Hematopoietic multipotent progenitor cell treated with erythropoietin and hydrocortisone succinate and interleukin-3 and kit ligand, for 8 days (in vitro differentiated cells): Measurements from ENCODE around the gene PMF1.

Experiments
- DNase-seq: peaks from one replicate; pipeline ENCODE4 v3.0.0-alpha.2; 2015

The PMF1 gene

GRCh38 chr1:156241311-156241811 lies 28.6 kb downstream of the PMF1 start:
- no peak for DNase-seq

- no peak for DNase-seq
Measured at GRCh38 chr1:156241926-156242325, 29.1 kb downstream of the PMF1 start, which contains the start of gene BGLAP. Gene BGLAP (plus strand): TSS chr1:156242184. CDS start chr1:156242232, 48 bp downstream.

DNA sequence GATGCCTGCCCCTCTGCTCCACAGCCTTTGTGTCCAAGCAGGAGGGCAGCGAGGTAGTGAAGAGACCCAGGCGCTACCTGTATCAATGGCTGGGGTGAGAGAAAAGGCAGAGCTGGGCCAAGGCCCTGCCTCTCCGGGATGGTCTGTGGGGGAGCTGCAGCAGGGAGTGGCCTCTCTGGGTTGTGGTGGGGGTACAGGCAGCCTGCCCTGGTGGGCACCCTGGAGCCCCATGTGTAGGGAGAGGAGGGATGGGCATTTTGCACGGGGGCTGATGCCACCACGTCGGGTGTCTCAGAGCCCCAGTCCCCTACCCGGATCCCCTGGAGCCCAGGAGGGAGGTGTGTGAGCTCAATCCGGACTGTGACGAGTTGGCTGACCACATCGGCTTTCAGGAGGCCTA lies 29.9 kb downstream of the PMF1 start:
- no peak for DNase-seq

DNA sequence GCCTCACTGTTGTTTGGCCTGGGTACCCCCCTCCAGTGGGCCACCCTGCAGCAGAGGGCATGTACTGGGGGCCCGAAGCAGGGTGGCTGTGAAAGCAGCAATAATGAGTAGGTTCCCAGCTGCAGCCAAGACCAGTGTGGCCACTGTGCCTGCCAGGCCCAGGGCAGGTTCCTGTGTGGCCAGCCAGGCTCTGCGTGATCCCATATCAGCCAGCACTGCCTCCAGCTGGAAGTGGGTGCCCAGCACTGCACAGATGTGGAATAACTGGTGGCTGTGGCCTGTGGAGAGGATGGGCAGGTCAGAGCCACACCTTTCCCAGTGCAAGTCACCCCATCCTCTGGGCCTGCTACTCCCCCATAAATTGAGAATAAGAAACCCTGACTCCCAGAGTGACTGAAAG lies 31.3 kb downstream of the PMF1 start:
- DNase-seq = no peak

DNA sequence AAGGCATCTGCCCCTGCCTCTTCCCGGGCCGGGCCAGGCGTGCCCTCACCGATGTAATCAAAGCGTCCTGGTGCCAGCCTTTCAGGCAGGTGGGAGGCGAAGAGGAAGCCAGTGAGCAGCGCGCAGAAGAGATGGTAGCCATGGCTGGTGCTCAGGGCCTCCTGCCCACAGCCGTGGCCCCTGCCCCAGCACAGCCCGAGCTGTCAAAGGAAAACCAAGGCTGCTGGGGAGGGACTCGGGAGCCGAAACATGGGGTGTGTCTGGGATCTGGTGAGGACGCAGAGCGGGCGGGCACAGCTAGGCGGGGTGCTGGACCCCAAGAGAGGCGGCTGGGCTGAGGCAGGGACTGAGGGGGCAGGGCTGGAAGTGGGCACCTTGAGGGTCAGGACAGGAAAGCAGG lies 31.9 kb downstream of the PMF1 start:
- DNase-seq = no peak

- DNase-seq = no peak
Measured at GRCh38 chr1:156245451-156246232, 32.8 kb downstream of the PMF1 start.

DNA sequence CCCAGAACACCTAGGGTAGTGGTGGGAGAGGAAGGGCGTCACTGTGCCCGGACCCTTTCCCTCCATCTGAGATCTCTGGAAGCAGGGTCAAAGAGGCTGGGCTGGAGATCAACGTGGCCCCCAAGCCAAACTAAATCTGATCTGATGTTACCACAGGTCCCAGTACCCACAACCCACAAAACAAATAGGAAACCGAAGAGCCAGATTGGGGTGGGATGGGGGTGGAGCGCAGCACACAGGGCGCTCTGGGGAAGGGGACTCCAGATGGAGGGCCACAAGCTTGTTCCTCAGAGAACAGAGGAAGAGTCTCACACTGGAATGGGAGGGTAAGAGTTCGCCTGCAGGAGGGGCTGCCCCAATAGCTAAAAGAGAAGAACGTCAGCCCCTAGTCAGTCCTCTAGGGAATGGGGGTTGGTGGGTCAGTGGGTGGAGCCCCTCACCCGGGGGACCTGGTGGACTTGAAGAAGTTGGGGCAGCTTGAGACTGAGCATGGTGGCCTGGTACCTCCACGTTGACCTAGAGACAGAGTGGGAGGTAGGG lies 33.5 kb downstream of the PMF1 start:
- DNase-seq = no peak

GRCh38 chr1:156246781-156247459 lies 34.1 kb downstream of the PMF1 start:
- DNase-seq = no peak

DNA sequence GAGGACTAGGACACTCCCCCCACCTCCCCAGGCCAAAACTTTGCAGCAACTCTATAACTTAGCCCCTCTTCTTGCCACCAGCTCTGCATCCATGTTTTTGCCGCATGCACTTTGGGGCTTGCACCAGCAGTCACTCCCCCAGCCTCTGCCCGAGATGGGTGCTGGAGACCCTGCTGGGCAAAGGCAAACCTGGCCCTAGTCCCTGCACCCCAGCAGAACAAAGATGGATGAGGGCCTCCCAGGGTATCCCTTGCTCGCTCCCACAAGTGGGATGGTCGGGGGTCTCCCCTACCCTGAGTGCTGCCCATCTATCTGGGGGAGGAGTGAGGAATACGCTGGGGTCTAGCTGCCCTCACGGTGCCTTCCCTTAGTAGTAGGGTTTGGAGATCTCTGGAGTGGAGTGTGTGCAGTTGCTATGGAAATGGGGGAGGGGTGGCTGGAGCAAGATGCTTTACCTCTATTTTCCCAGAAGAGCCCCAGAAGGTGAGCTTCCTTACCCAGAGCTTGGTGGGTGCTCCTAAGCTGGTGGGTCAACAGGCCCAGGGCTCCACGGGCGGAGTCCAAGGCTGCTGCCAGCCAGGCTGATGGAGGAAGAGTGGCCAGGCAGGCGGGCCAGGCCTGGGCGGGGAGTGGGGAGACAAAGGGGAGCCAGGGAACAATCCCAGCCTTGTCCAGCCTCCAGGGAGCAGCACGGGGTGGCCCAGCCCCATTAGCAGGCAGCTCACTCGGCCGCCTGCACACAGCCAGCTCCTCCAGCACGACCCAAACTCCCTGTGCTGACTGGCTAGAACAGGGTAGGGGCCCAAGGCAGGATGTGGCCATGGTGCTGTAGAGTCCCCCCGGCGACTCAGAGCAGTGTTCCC lies 34.9 kb downstream of the PMF1 start, which contains the start of gene PAQR6:
Gene PAQR6 (minus strand): TSS at position 597 of the 863 bp plus-strand sequence. CDS start 1,325 bp downstream, outside the sequence.
- DNase-seq = no peak

DNA sequence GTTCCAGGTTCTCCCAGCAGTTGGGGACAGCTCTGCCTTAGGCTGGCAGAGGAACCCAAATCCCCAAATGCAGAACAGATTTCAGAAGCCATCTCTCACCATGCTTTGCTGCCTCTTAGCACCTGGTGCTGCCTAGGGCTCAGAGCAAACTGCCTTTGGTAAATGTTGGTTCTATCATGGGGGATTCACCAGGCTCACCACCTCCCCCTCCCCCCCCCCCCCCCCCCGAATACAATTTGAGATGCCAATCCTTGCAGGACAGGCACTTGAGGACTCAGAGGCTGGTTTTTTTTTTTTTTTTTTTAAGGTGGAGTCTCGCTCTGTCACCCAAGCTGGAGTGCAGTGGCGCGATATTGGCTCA lies 35.5 kb downstream of the PMF1 start:
- DNase-seq = no peak

- DNase-seq = no peak
Measured at GRCh38 chr1:156249593-156249992, 36.8 kb downstream of the PMF1 start.

DNA sequence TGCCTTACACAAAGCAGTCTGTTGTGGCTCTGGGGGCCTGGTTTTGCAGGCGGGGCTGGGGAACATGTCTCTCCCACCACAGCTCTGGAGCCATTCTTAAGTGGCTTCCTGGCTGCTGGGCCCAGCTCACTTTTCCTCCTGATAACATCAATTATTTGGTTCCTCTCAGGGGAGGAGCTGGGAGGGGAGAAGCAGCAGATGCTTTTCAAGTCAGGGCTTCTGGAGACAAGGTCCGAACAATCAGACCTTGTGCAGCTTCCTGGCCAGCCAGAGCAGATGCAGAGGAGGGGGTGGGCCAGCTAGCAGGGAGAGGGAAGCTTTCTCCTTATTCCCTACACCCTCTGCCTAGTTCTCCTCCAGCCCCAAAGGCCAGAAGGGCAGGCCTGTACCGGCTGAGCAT lies 38.7 kb downstream of the PMF1 start:
- no peak for DNase-seq

- DNase-seq = no peak
Measured at GRCh38 chr1:156253634-156254033, 40.8 kb downstream of the PMF1 start.

DNA sequence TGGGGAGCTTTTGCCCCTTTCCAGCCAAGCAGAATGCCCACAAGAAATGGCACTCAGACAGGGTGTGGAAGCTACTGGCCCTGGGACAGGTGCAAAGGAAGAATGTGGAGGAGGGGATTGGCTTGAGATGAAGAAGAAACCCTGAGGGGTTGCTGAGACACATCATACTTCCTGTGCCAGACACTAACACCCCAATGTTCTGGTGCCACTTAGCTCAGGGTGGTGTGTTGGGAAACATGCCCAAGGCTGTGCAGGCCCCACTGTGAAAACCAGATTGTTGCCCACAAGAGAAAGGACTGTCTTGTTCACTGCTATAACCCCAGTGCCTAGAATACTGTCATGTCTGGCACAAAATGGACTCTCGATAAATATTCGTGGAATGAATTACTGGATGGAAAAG lies 44.9 kb downstream of the PMF1 start:
- DNase-seq = peak; percentile 27

DNA sequence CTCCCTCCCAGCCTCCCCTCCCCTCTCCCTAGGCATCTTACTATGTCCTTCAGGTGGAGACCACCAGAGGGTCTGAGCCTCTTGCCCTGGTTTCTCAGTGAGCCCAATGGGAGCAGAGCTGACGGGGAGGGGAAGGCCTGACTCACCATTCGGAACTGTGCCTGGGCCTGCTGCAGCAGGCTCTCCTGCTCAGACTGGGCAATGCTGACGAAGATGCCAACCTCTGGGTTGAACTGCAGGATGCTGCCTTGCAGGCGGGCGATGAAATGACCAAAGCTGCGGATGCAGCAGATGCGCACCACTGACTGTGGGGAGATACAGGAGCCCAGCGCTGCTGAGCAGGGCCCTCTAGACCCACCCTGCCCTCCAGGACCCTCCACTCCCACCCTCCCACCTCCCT lies 46.1 kb downstream of the PMF1 start:
- no peak for DNase-seq

DNA sequence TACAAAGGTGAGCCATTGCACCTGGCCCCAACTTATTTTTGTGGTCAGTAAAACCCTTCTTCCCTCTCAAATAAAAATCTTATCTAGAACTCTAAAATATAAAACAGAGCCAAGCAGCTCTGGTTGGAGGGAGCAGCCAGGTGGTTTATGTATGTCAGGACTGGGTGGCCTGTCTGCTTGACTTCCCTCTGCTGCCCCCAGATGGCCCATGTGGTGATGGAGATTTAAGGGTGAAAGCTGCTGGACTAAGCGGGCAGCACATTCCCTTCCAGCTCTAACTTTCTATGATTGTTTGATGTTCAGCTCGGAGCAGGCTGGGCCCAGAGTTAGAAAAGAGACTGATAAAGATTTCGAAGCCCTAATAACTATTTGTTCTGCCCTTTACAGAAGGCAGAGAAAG lies 47.0 kb downstream of the PMF1 start:
- peak; percentile 17 for DNase-seq

DNA sequence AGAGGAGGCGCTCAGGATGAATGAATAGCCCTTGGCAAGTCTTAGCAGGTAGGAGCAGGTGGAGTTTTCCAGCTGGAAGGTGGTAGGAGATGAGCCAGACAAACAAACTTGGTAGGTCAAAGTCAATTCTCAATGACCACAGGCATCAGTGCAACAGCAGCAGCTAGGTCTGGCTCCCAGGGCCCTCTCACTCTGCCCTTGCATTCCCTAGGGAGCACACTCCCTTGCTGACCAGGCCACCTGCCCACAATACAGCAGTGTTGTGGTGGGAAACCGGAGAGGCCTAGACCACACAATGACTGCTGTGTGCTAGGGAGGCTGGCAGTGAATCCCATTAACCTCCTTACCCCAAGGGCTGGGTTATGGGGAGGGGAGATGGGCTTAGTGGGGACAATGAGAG lies 48.1 kb downstream of the PMF1 start:
- no peak for DNase-seq

- no peak for DNase-seq
Measured at GRCh38 chr1:156262461-156263287, 49.9 kb downstream of the PMF1 start.

DNA sequence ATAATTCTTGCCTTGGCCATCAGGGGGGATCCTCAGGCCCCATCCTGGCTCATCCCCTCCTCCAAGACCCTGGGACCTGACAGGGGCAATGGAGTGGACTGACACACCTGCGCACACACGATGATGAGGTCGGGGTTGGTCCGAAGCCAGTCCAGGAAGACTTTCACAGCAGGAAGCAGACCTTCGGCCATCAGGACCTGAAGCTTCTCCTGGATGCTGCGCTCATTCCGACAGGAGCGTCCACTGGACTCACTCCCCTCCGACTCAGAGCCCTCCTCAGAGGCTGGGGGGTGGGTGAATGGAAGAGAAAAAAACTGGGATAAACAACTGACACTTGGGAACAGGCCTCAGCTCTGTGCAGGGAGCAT lies 50.5 kb downstream of the PMF1 start:
- DNase-seq = no peak

DNA sequence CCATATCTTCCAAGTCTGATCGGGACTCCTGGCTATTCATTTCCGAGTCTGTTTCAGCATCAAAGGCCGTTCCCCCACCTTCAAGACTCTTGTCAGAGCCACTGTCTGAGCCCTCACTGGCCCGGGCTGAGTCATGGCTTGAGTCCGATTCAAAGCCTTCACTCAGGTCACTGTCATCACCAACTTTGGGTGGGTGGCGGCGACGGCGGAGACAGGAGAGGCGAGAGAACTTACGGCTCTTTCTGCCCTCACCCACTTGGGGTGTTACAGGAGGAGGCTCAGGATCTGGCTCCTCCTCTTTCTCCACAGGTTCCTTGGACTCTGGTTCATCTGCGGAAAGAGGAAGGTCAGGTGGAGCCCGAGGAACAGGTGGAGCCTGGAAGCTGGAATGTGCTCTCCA lies 53.2 kb downstream of the PMF1 start:
- no peak for DNase-seq

DNA sequence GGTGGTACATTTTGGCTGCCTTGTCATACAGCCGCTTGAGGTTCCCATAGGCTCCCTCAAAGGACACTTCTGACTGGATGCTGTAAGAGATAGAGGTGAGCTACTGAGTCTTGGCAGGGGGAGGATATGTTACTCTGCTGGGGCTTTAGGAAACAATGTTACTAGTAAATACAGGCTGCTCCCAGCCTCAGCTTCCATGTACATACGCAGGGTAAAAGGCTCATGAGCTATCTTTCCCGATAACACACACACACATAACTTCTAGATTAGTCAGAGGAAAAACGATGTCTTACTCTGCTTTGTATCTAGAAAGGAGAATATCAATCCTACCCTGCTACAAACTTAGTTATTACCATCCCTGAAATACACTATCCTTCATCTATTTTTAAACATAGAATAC lies 55.5 kb downstream of the PMF1 start:
- no peak for DNase-seq

- no peak for DNase-seq
Measured at GRCh38 chr1:156270314-156270713, 57.5 kb downstream of the PMF1 start.
